Ishikawa (cell line): ENCODE measurements around the gene FKBP1C.

ENCODE experiments used
- CEBPB ChIP-seq: IDR thresholded peaks from 2 replicates; pipeline ENCODE4 v1.6.1; 2012
- MAX ChIP-seq: IDR thresholded peaks from 2 replicates; pipeline ENCODE4 v1.6.1; 2012
- REST ChIP-seq: IDR thresholded peaks from 2 replicates; pipeline ENCODE4 v1.6.1; 2012; ENCODE audit warnings: low read depth, mild to moderate bottlenecking
- TAF1 ChIP-seq: IDR thresholded peaks from 2 replicates; pipeline ENCODE4 v1.6.1; 2012; ENCODE audit warnings: low read depth, mild to moderate bottlenecking
- TCF12 ChIP-seq: IDR thresholded peaks from 2 replicates; pipeline ENCODE4 v1.6.1; 2012; ENCODE audit warnings: low read depth

- TF ChIP-seq REST: no peak
- TF ChIP-seq MAX: no peak
- TF ChIP-seq TAF1: no peak
- TF ChIP-seq TCF12: no peak
- TF ChIP-seq CEBPB: no peak
Measured at GRCh38 chr6:63197741-63198140, 13.5 kb upstream of the FKBP1C start.
